Measurements from ENCODE around the gene COL5A1.
"Not testable (repeated sequence)": the region's sequence is repeated elsewhere in the genome, so short reads cannot be mapped to it uniquely, and the experiment has no call there.

The COL5A1 gene

DNA sequence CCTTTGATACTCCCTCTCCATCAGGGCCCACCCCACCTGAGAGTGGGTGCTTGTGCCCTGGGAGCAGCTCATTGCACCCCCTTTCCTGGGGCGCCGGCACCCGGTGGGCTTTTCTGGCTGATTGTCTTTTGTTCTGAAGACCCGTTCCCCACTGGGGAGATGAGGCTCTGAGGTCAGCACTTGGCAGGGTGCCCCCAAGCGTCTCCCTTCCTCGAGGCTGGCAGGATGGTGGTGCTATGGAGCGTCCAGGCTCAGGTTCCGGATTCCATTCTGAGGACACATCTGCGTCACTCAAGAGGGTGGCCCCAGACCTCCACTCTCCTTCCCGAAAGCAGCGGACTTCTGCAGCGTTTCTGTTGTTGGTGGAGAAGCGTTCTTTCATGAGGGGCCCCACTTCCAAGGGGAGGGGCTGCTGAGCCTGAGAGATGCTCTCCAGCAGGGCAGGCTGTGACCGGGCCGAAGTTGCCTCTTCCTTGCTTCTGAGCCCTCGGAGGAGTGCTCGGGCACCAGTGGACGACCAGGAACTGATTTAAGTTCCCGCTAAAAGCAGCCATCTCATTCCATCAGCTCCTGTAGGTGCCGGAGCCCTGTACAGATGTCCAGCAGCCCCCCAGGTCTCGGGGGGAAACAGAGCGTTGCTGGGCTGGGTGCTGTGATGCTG lies 42.2 kb downstream of the COL5A1 start:
- H3K9me3 Mint-ChIP-seq: no peaks in the 10 kb centered on the region
- no peak overlapping the region for H3K4me3 Mint-ChIP-seq
- H3K27me3 Mint-ChIP-seq (ENCODE audit: low read depth): no peaks in the 10 kb centered on the region
- TF ChIP-seq, protein P1, sequence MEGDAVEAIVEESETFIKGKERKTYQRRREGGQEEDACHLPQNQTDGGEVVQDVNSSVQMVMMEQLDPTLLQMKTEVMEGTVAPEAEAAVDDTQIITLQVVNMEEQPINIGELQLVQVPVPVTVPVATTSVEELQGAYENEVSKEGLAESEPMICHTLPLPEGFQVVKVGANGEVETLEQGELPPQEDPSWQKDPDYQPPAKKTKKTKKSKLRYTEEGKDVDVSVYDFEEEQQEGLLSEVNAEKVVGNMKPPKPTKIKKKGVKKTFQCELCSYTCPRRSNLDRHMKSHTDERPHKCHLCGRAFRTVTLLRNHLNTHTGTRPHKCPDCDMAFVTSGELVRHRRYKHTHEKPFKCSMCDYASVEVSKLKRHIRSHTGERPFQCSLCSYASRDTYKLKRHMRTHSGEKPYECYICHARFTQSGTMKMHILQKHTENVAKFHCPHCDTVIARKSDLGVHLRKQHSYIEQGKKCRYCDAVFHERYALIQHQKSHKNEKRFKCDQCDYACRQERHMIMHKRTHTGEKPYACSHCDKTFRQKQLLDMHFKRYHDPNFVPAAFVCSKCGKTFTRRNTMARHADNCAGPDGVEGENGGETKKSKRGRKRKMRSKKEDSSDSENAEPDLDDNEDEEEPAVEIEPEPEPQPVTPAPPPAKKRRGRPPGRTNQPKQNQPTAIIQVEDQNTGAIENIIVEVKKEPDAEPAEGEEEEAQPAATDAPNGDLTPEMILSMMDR (IDR thresholded peaks at IDR 0.05; ENCODE audit: unreplicated experiment in 3 of 3): no peak
- H3K27ac Mint-ChIP-seq: no peak overlapping the region
- no peaks in the 10 kb centered on the region for H3K36me3 Mint-ChIP-seq (ENCODE audit: low read depth)
- H3K4me1 Mint-ChIP-seq: peaks cover 22% of the 10 kb centered on the region

DNA sequence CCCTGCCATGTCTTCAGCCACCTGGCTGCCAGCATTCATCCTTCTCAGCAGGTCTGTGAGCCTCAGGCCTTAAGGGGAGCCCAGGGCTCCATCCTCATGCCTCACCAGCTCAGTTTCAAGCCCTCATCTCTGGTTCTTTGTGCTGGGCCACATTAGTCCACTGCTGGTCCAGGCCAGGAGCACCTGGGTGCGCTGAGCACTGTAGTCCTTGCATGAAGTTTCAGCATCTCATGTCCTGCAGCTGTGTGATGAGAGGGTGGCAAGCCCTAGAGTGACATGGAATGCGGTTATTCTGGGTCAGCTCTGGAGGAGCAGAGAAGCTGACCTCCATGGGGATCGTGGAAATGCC lies 42.7 kb downstream of the COL5A1 start:
- H3K27ac Mint-ChIP-seq: no peak overlapping the region

DNA sequence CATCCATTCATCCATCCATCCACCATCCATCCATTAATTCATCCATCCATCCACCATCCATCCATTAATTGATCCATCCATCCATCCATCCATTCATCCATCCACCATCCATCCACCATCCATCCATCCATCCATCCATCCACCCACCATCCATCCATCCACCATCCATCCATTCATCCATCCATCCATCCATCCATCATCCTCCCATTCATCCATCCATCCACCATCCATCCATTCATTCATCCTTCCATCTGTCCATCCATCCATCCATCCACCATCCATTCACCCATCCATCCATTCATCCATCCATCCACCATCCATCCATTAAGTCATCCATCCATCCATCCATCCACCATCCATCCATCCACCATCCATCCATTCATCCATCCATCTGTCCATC lies 43.3 kb downstream of the COL5A1 start:
- H3K4me3 Mint-ChIP-seq; H3K9me3 Mint-ChIP-seq; H3K27me3 Mint-ChIP-seq (ENCODE audit: low read depth); H3K27ac Mint-ChIP-seq; H3K36me3 Mint-ChIP-seq (ENCODE audit: low read depth): not testable (repeated sequence)
- peaks cover 17% of the 10 kb centered on the region for H3K4me1 Mint-ChIP-seq

More for the DNA sequence above, 42.7 kb downstream of the COL5A1 start:
- H3K9me3 Mint-ChIP-seq: no peaks in the 10 kb centered on the region
- H3K27me3 Mint-ChIP-seq (ENCODE audit: low read depth): no peaks in the 10 kb centered on the region
- TF ChIP-seq, protein P1 (IDR thresholded peaks at IDR 0.05; ENCODE audit: unreplicated experiment in 3 of 3): no peak
- no peak overlapping the region for H3K4me3 Mint-ChIP-seq
- peaks cover 20% of the 10 kb centered on the region for H3K4me1 Mint-ChIP-seq
- H3K36me3 Mint-ChIP-seq (ENCODE audit: low read depth): no peaks in the 10 kb centered on the region

DNA sequence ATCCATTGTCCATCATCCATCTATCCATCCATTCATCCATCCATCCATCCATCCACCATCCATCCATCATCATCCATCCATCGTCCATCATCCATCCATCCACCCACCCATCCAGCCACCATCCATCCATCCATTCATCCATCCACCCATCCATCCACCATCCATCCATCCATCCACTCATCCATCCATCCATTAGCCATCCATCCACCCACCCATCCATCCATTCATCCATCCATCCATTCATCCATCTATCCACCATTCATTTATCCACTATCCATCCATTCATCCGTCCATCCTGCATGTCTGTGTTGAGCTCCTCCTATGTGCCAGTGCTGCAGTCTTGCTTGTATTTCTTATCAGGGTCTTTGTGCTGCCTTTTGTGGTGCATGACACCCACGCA lies 44.2 kb downstream of the COL5A1 start:
- no peak overlapping the region for H3K27ac Mint-ChIP-seq
- no peaks in the 10 kb centered on the region for H3K36me3 Mint-ChIP-seq (ENCODE audit: low read depth)
- no peak overlapping the region for H3K4me3 Mint-ChIP-seq

DNA sequence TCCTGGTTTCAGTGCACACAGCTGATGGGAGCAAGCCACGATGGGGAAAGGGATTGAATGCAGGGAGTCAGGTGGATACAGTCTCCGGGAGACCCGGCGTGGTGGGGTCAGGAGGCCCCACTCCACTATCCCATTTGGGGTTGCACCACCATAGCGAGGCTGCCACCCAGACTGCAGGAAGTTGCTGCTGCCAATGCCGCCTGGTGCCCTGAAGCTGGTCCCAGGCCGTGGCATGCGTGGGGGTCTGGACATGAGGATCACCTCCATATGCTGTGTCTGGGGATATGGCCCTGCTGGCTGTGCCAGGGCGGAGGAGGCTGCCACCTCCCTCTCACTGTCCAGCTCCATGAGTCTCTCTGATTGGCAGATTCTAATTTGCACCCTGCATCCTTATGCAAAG lies 45.3 kb downstream of the COL5A1 start:
- TF ChIP-seq, protein P1 (IDR thresholded peaks at IDR 0.05; ENCODE audit: unreplicated experiment in 3 of 3): no peak
- Mint-ChIP-seq H3K27me3 (ENCODE audit: low read depth) (no peaks in the 10 kb centered on the region), H3K4me1 (peaks cover under 1% of the 10 kb centered on the region), H3K4me3 (no peak overlapping the region), H3K27ac (no peak overlapping the region), H3K36me3 (ENCODE audit: low read depth) (no peaks in the 10 kb centered on the region), H3K9me3 (no peaks in the 10 kb centered on the region)

More for the DNA sequence above, 44.2 kb downstream of the COL5A1 start:
- TF ChIP-seq, protein P1 (IDR thresholded peaks at IDR 0.05; ENCODE audit: unreplicated experiment in 3 of 3): no peak
- Mint-ChIP-seq H3K4me1 (peaks cover 10% of the 10 kb centered on the region), H3K9me3 (no peaks in the 10 kb centered on the region), H3K27me3 (ENCODE audit: low read depth) (no peaks in the 10 kb centered on the region)

DNA sequence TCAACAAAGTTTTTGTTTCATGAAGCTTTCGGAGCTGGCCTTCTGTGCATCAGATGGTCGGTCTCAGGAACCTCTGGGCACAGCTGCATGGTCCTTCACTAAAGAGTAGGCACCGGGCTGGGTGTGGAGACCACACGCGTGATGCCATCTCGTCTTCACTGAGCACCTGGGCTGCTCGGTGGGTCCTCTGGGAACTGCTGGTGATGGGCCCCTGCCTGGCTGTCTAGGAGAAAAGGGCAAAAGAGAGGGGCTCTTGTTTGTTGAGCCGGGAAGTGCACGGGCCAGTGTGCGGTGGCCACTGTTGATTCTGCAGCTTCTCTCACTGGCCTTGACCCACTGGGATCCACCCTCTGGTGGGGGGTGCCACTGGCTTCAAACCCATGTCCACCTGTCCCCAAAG lies 46.0 kb downstream of the COL5A1 start:
- H3K27ac Mint-ChIP-seq: no peak overlapping the region
- H3K9me3 Mint-ChIP-seq: no peaks in the 10 kb centered on the region
- H3K4me1 Mint-ChIP-seq: no peaks in the 10 kb centered on the region
- H3K27me3 Mint-ChIP-seq (ENCODE audit: low read depth): no peaks in the 10 kb centered on the region
- no peak overlapping the region for H3K4me3 Mint-ChIP-seq
- peaks cover 2% of the 10 kb centered on the region for H3K36me3 Mint-ChIP-seq (ENCODE audit: low read depth)
- TF ChIP-seq, protein P1 (IDR thresholded peaks at IDR 0.05; ENCODE audit: unreplicated experiment in 3 of 3): no peak

Data from nephron (organoid).